LNCaP clone FGC (cell line): ENCODE results near the gene OR10C1.

Source experiments
- DNase-seq: peaks from one replicate; pipeline ENCODE4 v3.0.0-alpha.2; 2011; ENCODE audit warnings: low read depth
- H3K4me3 ChIP-seq: 2 replicates; pipeline ENCODE4 v1.5.1; 2011; ENCODE audit warnings: mild to moderate bottlenecking, low read depth, low read length, control low read depth
- CTCF ChIP-seq: IDR thresholded peaks from 2 replicates; pipeline ENCODE4 v1.5.1; 2012; ENCODE audit warnings: mild to moderate bottlenecking; ENCODE audit not compliant: control insufficient read depth, insufficient read depth; ENCODE audit errors: extremely low read depth

OR10C1 gene

DNA sequence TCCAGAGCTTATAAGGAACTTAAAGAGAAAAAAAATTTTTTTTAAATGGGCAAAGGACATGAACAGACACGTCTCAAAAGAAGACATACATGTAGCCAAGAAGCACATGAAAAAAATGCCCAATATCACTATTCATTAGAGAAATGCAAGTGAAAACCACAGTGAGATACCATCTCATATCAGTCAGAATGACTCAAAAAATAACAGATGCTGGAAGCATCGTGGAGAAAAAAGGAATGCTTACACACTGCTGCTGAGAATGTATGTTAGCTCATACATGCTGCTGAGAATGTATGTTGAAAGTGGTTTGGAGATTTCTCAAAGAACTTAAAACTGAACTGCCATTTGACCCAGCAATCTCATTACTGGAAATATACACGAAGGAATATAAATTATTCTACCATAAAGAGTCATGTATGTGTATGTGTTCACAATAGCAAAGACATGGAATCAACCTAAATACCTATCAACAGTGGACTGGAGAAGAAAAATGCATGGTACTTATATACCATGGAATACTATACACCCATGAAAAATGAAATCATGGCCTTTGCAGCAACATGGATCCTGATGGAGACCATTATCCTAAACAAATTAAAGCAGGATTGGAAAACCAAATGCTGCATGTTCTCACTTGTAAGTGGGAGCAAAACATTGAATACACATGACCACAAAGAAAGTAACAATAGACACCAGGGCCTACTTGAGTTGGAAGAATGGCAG is 12.5 kb downstream of the OR10C1 start:
- H3K4me3 ChIP-seq: no peak overlapping the region
- DNase-seq: no peak
- no peak for TF ChIP-seq CTCF

- TF ChIP-seq CTCF: no peak
- H3K4me3 ChIP-seq: no peak within 1 kb of the TSS
- no peak for DNase-seq
Measured at GRCh38 chr6:29456971-29457370, 17.9 kb downstream of the OR10C1 start, which contains the start of the genes OR11A1 and OR2H1. TSS of gene OR11A1 (minus strand) at chr6:29457071. CDS start at chr6:29427641, 29,430 bp downstream. TSS of gene OR2H1 (plus strand) at chr6:29457155. CDS start at chr6:29461770, 4,615 bp downstream.

- H3K4me3 ChIP-seq: no peak overlapping the region
- no peak for DNase-seq
- TF ChIP-seq CTCF: no peak
Measured at GRCh38 chr6:29461021-29461814, 22.1 kb downstream of the OR10C1 start.

GRCh38 chr6:29462022-29462421 is 22.9 kb downstream of the OR10C1 start:
- DNase-seq: no peak
- H3K4me3 ChIP-seq: no peak overlapping the region
- no peak for TF ChIP-seq CTCF

DNA sequence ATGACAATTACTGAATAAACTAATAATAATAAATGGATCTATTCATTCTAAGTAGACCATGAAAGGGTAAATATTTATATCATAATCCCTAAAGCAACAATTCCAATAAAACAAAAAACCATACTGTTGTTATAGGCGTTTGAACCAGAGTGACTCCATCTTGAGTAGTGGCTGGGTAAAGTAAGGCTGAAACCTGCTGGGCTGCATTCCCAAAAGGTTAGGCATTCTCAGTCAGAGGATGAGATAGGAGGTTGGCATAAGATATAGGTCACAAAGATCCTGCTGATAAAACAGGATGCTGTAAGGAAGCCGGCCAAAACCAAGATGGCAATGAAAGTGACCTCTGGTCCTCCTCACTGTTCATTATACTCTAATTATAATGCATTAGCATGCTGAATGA is 26.2 kb downstream of the OR10C1 start:
- no peak overlapping the region for H3K4me3 ChIP-seq
- DNase-seq: peak; percentile 31
- no peak for TF ChIP-seq CTCF

GRCh38 chr6:29465801-29466200 is 26.7 kb downstream of the OR10C1 start:
- no peak for DNase-seq
- TF ChIP-seq CTCF: no peak
- no peak overlapping the region for H3K4me3 ChIP-seq
